T1000 (cell line): ENCODE results near the gene PLPPR3.
"Not testable (repeated sequence)": the region's sequence is repeated elsewhere in the genome, so short reads cannot be mapped to it uniquely, and the experiment has no call there.

ENCODE experiments used
- DNase-seq: peaks from one replicate; lab custom pipeline; 2025; ENCODE audit warnings: mixed read lengths; lab: John Stamatoyannopoulos, UW

PLPPR3 gene

DNA sequence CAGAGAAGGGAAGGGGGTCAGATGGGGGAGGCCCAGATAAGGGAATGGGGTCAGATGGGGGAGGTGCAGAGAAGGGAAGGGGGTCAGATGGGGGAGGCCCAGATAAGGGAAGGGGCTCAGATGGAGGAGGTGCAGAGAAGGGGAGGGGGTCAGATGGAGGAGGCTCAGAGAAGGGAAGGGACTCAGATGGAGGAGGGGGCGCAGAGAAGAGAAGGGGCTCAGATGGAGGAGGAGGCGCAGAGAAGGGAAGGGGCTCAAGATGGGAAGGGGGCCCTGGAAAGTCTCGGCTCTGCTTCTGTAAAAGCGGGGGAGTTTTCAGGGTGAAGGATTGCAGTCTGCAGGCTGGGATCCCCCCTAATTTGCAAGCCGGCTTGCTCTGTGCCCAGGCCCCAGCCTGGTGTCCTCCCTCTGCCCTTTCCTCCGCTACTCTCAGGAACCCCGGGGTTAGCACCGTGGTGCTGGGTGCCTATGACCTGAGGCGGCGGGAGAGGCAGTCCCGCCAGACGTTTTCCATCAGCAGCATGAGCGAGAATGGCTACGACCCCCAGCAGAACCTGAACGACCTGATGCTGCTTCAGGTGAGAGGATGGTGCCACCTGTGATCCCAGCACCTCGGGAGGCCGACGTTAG is 7.5 kb upstream of the PLPPR3 start:
- no peak for DNase-seq

DNA sequence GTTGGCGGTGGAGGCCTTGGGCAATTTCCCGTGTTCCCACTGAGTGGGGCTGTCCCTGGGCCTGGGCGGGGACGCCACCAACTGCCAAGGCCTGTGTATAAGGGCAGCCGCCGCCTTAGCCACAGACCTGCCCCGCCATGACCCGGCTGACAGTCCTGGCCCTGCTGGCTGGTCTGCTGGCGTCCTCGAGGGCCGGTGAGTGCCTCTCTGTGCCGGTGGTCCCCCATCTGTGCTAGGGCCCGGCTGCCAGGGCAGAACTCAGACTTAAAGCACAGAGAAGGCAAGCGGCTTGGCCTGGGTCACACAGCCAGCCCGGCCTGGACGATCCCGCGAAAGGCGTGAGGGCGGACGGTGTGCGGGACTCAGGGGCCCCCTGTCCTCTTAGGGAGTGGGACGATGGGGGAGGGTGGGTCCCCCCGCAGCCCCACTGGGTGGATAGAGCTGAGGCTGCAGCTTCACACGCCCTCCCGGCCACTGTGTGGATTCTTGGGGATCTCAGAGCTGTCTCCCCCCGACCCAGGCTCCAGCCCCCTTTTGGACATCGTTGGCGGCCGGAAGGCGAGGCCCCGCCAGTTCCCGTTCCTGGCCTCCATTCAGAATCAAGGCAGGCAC is 6.1 kb upstream of the PLPPR3 start, which contains the start of gene AZU1:
Gene AZU1, plus strand, starts transcription at position 128 of the 612 bp plus-strand sequence. Its CDS starts 10 bp downstream, at position 138.
- no peak for DNase-seq

DNA sequence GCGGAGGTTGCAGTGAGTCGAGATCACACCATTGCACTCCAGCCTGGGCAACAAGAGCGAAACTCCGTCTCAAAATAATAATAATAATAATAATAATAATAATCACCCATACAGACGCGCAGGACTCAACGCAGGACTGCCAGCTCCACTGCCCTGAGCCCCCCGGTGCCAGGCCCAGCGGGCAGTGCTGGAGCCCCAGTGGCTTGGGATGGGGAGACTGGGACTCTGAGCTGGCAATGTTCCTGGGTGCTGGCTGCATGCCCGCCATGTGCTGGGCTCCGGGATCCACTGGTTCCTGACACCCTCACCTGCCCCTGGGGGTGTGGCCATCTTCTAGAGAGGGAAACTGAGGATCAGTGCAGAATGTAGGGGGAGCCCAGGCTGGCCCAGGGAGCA is 5.6 kb upstream of the PLPPR3 start:
- no peak for DNase-seq

DNA sequence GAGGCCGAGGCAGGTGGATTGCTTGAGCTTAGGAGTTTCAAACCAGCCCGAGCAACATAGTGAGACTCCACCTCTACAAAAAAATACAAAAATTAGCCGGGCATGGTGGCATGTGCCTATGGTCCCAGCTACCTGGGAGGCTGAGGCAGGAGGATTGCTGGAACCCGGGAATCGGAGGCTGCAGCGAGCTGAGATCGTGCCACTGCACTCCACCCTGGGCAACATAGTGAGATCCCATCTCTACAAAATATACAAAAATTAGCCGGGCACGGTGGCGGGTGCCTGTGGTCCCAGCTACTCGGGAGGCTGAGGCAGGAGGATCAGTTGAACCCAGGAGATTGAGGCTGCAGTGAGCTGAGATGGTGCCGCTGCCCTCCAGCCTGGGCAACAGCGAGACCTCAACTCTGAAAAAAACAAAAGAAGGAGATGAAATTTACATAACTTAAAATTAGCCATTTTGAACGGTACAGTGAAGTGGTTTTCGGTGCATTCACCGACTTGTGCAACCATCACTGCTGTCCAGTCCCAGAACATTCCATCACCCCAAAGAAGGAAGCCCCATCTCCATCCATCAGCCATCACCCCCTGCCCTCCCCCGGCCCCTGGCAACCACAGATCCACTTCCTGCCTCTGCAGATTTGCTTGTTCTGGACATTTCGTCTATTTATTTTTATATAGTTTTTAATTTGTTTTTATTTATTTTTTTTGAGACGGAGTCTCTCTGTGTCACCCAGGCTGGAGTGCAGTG is 4.3 kb upstream of the PLPPR3 start:
- DNase-seq = no peak

DNA sequence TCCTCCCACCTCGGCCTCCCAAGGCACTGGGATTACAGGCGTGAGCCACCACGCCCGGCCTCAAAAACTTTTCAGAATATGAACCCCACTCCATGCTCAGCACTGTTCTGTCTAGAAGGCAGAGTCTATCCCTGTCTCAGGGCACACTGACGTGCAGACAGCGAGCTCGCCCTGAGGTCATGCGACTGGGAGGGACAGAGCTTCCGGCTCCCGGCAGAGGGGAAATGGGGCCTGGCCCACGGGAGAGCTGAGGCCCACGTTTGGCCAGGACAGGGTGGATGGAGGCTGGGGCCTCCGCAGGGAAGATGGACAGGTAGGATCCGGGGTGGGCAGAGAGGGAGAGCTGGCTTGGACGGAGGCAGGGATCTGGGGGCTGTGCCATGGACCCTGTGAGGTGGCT is 3.1 kb upstream of the PLPPR3 start:
- no peak for DNase-seq

DNA sequence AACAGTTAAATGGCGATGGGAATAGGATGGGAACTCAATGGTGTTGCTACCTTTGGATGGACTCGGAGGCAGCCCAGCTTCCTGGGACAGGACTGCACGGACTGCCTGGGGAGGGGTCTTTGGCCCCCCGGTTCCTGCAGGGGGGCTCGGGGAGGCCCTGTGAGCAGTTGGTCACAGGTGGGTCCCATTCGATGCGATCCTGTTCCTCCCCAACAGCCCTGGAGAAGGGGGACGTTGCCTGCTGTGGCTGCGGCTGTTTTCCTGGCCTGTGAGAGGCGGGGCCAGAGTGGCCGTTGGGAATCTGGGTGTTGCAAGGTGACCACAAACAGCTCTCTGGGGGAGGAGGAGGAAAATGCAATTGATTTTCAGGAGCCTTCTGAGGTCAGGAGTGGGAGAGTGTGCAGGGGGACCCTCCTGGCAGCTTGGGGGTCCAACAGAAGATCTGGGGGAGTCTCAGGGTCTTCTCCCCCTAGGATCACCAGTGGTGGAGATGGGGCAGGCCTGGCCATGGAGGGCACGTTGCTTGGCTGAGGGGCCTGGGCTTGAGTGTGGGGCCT is 1.9 kb upstream of the PLPPR3 start:
- DNase-seq = no peak

DNA sequence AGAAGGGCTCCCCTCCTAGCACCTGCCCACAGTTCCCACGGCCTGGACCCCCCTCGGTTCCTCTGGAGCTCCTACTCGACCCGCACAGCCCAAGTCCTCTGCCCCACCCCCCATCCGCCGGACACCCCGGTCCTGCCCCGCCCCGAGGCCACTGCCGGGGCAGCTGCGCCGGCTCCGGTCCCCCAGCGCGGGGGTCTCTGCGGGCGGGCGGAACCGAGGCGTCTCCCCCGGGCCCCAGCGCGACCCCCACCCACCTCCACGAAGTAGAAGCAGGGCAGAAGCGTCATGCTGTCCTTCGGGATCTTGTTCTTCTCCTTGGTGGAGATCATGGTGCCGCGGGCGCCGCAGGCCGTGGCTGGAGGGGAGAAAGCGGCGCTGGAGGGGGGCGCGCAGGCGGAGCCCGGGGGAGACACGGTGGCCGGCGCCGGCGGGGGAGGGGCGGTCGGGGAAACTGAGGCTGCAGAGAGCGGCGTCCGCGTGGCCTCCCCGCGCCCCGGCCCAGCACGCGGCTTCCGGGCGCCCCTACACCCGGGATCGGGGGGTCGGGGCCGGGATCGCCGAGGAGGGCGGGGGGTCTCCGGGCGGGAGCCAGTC is 427 bp downstream of the PLPPR3 start:
- DNase-seq = no peak

DNA sequence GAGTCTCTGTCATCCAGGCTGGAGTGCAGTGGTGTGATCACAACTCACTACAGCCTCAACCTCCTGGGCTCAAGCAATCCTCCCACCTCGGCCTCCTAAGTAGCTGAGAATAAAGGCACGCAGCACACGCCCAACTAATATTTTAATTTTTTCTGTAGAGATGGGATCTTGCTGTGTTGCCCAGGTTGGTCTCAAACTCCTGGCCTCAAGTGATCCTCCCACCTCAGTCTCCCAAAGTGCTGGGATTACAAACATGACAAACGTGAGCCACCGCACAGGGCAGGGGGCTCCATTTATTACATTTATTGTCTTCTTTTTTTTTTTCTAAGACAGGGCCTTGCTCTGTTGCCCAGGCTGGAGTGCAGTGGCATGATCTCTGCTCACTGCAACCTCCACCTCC is 1.5 kb downstream of the PLPPR3 start:
- DNase-seq = not testable (repeated sequence)

DNA sequence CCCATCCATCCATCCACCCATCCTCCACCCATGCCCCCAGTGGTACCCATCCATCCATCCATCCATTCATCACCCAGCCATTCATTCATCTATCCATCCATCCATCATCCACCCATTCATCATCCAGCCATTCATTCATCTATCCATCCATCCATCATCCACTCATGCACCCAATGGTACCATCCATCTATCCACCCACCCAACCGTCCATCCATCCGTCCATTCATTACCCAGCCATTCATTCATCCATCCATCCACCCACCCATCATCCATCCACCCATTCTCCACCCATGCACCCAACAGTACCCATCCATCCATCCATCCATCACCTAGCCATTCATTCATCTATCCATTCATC is 5.3 kb downstream of the PLPPR3 start:
- no peak for DNase-seq

DNA sequence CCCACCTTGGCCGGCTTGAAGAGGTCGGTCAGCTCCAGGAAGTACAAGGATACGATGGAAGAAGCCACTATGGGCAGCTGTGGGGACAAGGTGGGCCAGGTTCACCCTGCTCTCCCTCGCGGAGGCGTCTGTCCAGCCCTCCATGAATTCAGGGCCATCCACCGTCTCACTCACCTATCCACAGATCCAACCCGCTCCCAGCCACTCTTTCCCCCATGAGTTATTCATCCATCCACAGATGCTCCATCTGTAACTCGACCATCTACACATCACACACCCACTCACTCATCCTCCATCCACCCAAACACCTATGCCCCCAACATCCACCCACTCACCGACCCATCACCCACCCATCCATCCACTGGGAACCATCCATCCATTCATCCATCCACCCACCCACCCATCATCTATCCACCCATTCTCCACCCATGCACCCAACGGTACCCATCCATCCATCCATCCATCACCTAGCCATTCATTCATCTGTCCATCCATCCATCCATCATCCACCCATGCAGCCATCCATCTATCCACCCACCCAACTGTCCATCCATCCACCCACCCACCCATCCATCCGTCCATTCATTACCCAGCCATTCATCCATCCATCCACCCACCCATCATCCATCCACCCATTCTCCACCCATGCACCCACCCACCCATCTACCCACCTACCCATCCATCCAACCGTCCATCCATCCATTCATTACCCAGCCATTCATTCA is 5.8 kb downstream of the PLPPR3 start:
- DNase-seq = no peak

DNA sequence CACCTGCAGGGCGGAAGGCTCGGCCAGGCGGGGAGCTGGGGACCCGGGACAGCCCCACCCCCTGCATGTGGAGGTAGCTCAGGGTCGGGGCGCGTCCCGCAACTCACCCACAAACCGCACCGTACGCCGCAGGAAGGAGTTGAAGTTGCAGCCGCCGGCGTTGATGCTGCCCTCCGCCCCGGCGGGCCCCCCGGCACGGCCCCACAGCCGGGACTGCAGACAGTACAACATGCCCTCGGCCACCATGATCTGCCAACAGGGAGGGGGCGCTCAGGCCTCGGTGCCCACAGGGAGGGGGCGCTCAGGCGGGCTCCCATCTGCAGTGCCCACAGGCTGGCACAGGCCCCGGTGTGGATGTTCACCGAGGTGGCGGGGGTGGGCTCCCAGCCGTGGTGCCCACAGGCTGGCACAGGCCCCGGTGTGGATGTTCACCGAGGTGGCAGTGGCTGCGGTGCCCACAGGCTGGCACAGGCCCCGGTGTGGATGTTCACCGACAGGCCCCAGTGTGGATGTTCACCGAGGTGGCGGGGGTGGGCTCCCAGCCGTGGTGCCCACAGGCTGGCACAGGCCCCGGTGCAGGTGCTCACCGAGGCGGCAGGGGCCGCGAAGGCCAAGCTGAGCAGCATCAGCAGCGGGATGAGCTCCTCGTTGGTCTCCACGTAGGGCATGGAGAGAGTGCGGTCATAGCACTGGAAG is 6.5 kb downstream of the PLPPR3 start:
- DNase-seq = no peak

DNA sequence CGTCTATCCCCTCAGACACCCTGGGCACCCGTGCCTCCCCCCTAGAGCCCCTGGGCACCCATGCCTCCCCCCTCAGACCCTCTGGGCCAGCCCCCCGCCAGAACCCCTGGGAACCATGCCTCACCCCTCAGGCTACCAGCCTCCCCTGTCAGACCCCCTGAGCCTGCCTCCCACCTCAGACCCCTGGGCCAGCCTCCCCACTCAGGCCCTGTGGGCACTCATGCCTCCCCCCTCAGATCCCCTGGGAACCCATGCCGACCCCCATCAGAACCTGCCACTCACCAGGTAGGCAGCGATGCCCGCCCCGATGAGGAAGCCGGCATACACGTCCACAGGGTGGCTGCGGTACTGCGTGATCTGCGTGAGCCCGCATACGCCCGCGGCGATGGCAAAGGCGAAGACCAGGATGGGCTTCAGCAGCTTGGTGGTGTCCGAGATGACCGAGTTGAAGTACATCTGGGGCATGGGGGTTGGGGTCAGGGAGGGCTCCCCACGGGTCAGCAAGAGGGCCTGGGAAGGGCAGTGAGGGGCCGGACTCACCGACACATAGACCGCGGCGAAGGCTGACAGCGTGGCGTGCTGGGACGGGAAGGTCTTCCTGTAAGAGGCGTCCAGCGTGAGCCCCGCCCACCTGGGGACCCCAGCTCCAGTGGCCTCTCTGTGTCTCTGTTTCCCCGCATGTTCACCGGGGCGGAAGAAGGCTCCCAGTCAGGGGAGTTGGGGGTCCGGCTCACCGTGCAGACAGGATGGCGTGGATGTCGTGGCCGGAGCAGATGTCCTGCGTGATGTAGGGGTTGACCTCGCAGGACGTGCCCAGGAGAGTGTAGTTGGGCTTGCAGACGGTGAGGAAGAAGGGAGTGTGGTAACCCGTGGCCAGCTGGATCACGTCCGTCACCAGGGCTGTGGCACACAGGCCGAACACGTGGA is 7.3 kb downstream of the PLPPR3 start:
- DNase-seq = no peak

DNA sequence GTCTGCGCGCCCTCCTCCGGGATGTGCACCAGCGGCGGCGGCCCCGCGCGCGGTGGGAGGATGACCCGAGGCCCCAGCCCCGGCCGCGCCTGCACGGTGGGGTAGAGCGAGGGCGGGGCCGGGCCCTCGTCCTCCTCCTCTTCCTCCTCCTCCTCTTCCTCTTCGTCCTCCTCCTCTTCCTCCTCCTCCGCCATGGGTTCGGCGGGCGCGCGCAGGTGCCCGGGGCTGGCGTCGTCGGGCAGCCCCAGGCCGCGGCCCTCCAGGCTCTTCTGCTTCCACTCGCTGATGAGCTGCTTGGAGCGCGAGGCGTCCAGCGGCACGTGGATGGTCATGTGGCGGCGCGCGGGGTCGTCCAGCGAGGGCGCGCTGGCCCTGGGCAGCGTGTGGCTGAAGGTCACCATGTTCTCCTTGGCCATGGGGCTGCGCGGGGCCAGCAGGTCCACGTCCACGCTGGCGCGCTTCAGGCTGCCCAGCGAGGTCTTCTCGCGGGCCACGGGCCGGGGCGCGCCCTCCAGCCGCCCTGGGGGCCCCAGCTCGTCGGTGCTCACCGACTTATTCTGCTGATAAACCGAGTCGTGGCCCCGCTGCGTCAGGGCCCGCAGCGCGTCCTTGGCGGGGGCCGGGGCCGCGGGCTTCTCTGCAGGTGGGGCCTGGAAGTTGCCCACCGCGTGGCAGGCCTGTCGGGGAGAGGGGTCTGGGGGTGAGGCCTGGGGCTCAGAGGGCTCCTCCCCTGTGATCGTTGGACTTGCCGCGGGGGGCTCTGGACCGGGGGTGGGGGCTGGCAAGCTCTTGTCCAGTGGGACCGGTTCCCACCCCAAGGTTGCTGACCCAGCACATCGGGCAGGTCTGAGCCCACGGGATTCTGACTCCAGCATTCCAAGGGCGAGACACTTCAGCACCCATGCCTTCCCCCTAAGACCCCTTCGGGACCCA is 8.3 kb downstream of the PLPPR3 start:
- DNase-seq = no peak

DNA sequence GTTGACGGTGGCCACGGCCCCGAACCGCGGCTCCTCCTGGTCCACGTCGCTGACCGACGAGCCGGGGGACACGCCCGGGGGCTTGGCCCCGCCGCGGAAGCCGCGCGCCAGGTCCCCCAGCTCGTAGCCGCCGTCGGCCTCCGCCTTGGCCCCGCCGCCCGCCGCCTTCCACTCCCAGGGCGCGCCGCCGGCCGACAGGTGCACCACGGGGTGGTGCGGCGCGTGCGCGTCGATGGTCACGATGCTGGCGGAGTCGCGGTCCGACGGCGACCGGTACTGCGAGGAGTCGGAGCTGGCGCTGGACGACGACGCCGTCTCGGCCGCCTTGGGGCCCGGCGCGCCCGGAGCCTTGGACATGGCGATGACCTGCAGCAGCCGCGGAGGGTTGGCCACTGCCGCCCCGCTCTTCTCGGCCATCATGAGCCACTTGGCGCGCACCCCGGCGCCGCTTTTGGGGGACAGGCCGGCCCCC is 9.0 kb downstream of the PLPPR3 start:
- DNase-seq = no peak

DNA sequence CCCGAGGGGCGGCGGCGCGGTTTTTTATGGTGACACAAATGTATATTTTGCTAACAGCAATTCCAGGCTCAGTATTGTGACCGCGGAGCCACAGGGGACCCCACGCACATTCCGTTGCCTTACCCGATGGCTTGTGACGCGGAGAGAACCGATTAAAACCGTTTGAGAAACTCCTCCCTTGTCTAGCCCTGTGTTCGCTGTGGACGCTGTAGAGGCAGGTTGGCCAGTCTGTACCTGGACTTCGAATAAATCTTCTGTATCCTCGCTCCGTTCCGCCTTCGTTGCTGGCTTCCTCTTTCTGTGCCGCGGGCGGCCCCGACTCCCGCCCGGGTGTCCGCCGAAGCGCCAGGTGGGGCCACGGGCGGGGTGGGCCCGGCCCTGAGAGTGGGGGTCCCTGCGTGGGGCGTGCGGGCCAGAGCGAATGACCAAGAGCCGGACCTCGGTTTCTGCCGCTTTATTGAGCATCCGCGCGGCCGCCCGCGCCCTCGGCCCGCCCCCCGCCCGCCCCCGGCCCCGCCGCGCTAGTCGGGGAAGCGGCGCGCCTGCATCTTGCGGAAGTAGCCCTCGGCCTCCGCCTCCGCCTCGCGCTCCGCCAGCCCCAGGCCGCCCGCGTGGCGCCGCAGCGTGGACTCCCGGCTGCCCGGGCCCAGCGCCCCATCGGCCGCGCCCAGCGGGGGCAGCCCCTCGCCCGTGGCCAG is 9.6 kb downstream of the PLPPR3 start:
- no peak for DNase-seq

DNA sequence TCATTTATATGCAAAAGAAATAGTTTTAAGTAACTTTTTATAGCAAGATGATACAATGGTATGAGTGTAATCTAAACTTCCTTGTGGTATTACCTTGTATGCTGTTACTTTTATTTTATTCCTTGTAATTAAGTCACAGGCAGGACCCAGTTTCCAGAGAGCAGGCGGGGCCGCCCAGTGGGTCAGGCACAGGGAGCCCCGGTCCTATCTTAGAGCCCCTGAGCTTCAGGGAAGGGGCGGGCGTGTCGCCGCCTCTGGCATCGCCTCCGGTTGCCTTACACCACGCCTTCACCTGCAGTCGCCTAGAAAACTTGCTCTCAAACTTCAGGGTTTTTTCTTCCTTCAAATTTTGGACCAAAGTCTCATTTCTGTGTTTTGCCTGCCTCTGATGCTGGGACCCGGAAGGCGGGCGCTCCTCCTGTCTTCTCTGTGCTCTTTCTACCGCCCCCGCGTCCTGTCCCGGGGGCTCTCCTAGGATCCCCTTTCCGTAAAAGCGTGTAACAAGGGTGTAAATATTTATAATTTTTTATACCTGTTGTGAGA is 10.2 kb downstream of the PLPPR3 start:
- DNase-seq = no peak

DNA sequence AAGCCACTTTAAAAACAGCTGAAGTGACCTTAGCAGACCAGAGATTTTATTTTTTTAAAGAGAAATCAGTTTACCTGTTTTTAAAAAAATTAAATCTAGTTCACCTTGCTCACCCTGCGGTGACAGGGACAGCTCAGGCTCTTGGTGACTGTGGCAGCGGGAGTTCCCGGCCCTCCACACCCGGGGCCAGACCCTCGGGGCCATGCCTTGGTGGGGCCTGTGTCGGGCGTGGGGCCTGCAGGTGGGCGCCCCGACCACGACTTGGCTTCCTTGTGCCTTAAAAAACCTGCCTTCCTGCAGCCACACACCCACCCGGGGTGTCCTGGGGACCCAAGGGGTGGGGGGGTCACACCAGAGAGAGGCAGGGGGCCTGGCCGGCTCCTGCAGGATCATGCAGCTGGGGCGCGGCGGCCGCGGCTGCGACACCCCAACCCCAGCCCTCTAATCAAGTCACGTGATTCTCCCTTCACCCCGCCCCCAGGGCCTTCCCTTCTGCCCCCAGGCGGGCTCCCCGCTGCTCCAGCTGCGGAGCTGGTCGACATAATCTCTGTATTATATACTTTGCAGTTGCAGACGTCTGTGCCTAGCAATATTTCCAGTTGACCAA is 10.8 kb downstream of the PLPPR3 start:
- no peak for DNase-seq
